Glutamatergic neuron (in vitro differentiated cells): Measurements from ENCODE around the gene TIMM44. TPM values are rescaled to one million over a fixed set of nuclear protein-coding genes. Genes with fewer than 3 reads are reported as not detected.

Experiments used
- DNase-seq: peaks from one replicate; pipeline ENCODE4 v3.0.0; 2022
- H3K27ac Mint-ChIP-seq: one replicate; pipeline ENCODE4 v1.8.0; 2020; ENCODE audit warnings: mild to moderate bottlenecking, mixed read lengths, inconsistent platforms; ENCODE audit not compliant: unreplicated experiment
- H3K27me3 Mint-ChIP-seq: one replicate; pipeline ENCODE4 v1.8.0; 2020; ENCODE audit warnings: mild to moderate bottlenecking, moderate library complexity, mixed read lengths, inconsistent platforms; ENCODE audit not compliant: unreplicated experiment
- H3K36me3 Mint-ChIP-seq: one replicate; pipeline ENCODE4 v1.8.0; 2020; ENCODE audit warnings: mild to moderate bottlenecking, mixed read lengths, inconsistent platforms; ENCODE audit not compliant: unreplicated experiment
- H3K4me1 Mint-ChIP-seq: one replicate; pipeline ENCODE4 v1.8.0; 2020; ENCODE audit warnings: mild to moderate bottlenecking, low read depth, mixed read lengths, inconsistent platforms; ENCODE audit not compliant: unreplicated experiment
- H3K4me3 Mint-ChIP-seq: one replicate; pipeline ENCODE4 v1.8.0; 2020; ENCODE audit warnings: mild to moderate bottlenecking, mixed read lengths, inconsistent platforms; ENCODE audit not compliant: unreplicated experiment
- H3K9me3 Mint-ChIP-seq: one replicate; pipeline ENCODE4 v1.8.0; 2020; ENCODE audit warnings: mild to moderate bottlenecking, moderate library complexity, mixed read lengths, inconsistent platforms; ENCODE audit not compliant: unreplicated experiment
- total RNA-seq: library from RNA; stranded (reverse); fragmentation: NEBNext Ultra II Directional; extraction: Animal tissue kit (Norgen Biotek cat#: 25700); gene quantifications from one replicate; pipeline ENCODE4 v1.2.1, GENCODE V29; 2021; ENCODE audit not compliant: unreplicated experiment
- TF ChIP-seq, protein P1 (sequence below): fragments of 200-600 bp; sonication (generic); IDR thresholded peaks from one replicate; pipeline ENCODE4 v1.5.0; 2021; ENCODE audit not compliant: partially characterized antibody, unreplicated experiment

The TIMM44 gene
- total RNA-seq, 1 donor from 2014 or later: 109 TPM

DNA sequence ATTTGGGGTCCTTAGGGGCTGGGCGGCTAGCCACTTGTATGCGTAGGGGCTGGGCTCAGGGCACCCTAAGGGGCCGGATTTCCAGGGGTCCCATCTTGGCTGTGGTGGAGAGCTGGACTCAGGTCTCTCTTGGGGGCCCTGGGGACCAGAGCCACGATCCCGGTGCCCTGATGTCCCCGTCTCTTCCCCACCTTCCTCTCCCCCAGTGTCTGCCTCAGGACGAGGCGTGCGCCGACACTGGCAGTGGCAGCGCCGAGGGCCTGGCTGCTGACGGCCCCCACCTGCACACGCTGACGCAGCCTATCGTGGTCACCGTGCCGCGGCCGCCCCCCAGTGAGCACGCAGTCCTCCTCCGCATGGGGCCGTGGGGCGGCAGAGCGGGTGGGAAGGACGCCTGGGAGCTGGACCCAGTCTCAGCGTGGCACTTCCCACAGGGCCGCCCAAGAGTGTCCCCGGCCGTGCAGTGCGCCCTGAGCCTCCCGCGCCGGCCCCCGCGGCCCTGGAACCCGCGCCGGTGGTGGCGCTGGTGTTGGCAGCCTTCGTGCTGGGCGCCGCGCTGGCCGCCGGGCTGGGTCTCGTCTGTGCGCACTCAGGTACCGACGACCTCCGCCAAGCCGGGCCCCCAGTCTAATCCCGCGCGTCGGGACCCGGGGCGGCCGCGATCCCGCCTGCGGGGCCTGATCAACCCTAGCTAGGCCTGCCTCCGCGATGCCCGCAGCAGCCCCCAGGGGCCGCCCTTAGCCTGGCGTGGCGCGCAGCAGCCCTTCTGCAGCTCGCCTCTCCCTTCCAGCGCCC lies 26.0 kb downstream of the TIMM44 start:
- peaks cover 2% of the 10 kb centered on the region for H3K4me1 Mint-ChIP-seq
- H3K27me3 Mint-ChIP-seq: peaks cover 21% of the 10 kb centered on the region
- H3K36me3 Mint-ChIP-seq: no peaks in the 10 kb centered on the region
- no peak overlapping the region for H3K27ac Mint-ChIP-seq
- H3K4me3 Mint-ChIP-seq: peak overlapping the region; percentile 89
- TF ChIP-seq, protein P1, sequence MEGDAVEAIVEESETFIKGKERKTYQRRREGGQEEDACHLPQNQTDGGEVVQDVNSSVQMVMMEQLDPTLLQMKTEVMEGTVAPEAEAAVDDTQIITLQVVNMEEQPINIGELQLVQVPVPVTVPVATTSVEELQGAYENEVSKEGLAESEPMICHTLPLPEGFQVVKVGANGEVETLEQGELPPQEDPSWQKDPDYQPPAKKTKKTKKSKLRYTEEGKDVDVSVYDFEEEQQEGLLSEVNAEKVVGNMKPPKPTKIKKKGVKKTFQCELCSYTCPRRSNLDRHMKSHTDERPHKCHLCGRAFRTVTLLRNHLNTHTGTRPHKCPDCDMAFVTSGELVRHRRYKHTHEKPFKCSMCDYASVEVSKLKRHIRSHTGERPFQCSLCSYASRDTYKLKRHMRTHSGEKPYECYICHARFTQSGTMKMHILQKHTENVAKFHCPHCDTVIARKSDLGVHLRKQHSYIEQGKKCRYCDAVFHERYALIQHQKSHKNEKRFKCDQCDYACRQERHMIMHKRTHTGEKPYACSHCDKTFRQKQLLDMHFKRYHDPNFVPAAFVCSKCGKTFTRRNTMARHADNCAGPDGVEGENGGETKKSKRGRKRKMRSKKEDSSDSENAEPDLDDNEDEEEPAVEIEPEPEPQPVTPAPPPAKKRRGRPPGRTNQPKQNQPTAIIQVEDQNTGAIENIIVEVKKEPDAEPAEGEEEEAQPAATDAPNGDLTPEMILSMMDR: peak; percentile 32
- peak; percentile 80 for DNase-seq
- H3K9me3 Mint-ChIP-seq: peaks cover 4% of the 10 kb centered on the region

- H3K4me3 Mint-ChIP-seq: peak overlapping the region; percentile 89
- no peaks in the 10 kb centered on the region for H3K36me3 Mint-ChIP-seq
- H3K9me3 Mint-ChIP-seq: peaks cover 4% of the 10 kb centered on the region
- TF ChIP-seq, protein P1: no peak
- no peak for DNase-seq
- peaks cover 2% of the 10 kb centered on the region for H3K4me1 Mint-ChIP-seq
- H3K27ac Mint-ChIP-seq: no peak overlapping the region
- H3K27me3 Mint-ChIP-seq: peaks cover 19% of the 10 kb centered on the region
These were observed 26.6 kb downstream of the TIMM44 start for GRCh38 chr19:7916955-7917266.

- peak; percentile 68 for DNase-seq
These were observed 27.1 kb downstream of the TIMM44 start for GRCh38 chr19:7916103-7916954.

DNA sequence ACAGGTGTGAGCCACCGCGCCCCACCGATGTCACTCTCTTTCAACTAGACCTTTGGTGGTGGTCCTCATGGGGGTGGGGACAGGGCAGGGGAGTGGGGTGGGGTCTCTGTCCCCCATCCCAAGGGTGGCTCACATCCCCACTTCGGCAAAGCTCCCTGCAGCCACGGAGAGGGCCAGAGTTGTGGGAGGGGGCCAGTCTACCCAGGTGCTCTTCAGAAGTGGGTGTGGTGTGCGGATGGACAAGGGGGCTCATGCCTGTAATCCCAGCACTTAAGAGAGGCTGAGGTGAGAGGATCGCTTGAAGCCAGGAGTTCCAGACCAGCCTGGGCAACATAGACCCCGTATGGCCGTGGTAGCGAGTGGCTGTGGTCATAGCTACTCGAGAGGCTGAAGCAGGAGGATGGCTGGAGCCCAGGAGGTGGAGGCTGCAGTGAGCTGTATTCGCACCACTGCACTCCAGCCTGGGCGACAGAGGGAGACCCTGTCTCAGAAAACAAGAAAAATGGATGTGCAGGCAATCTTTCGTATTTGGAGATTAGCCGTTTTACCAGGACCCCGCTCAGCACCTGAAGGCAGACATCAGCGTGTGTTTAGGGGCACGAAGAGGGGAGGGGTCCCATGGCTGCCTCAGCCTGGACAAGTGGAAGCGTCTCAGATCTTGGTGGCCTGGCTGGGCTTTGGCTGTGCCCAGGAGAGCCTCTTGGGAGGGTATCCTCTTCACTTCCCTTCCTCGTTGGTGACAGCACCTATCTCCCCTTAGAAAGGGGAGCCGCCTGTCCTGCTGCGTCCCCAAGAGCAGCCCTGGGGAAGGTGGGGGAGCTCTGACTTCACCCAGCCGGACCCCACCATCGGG lies 28.0 kb downstream of the TIMM44 start:
- peak; percentile 14 for DNase-seq

More at GRCh38 chr19:7916103-7916954, 27.1 kb downstream of the TIMM44 start:
- Mint-ChIP-seq H3K27ac (no peak overlapping the region), H3K4me3 (no peak overlapping the region), H3K36me3 (no peaks in the 10 kb centered on the region), H3K27me3 (peaks cover 18% of the 10 kb centered on the region), H3K9me3 (peaks cover 4% of the 10 kb centered on the region), H3K4me1 (peaks cover 2% of the 10 kb centered on the region)
- TF ChIP-seq, protein P1: no peak

More for the DNA sequence above, 28.0 kb downstream of the TIMM44 start:
- Mint-ChIP-seq H3K9me3 (peaks cover 2% of the 10 kb centered on the region), H3K27ac (no peak overlapping the region), H3K27me3 (peaks cover 18% of the 10 kb centered on the region), H3K4me1 (peaks cover 2% of the 10 kb centered on the region), H3K36me3 (no peaks in the 10 kb centered on the region), H3K4me3 (peak overlapping the region; percentile 75)
- TF ChIP-seq, protein P1: no peak
